ENCODE data around the gene TMEM95.
"Not testable (repeated sequence)": the region's sequence is repeated elsewhere in the genome, so short reads cannot be mapped to it uniquely, and the experiment has no call there.

Gene TMEM95

GRCh38 chr17:7347630-7348477, 7.1 kb upstream of the TMEM95 start:
- no peak for DNase-seq

- DNase-seq = no peak
Observed at GRCh38 chr17:7348478-7349242, 6.3 kb upstream of the TMEM95 start.

GRCh38 chr17:7351665-7352502, 3.1 kb upstream of the TMEM95 start, which contains the start of gene KCTD11:
KCTD11 (plus strand) TSS chr17:7352162.
- DNase-seq = peak; percentile 64

- no peak for DNase-seq
Observed at GRCh38 chr17:7352503-7352889, 2.5 kb upstream of the TMEM95 start.

GRCh38 chr17:7352910-7353635, 1.9 kb upstream of the TMEM95 start:
- no peak for DNase-seq

- DNase-seq = peak; percentile 27
Observed at GRCh38 chr17:7354262-7354843, 603 bp upstream of the TMEM95 start.

- no peak for DNase-seq
Observed at GRCh38 chr17:7355573-7355972, 617 bp downstream of the TMEM95 start.

GRCh38 chr17:7356072-7356549, 1.2 kb downstream of the TMEM95 start:
- peak; percentile 86 for DNase-seq

- DNase-seq = no peak
Observed at GRCh38 chr17:7356756-7357155, 1.8 kb downstream of the TMEM95 start.

GRCh38 chr17:7357381-7357780, 2.4 kb downstream of the TMEM95 start:
- no peak for DNase-seq

GRCh38 chr17:7361906-7362305, 7.0 kb downstream of the TMEM95 start:
- no peak for DNase-seq

GRCh38 chr17:7363311-7363710, 8.4 kb downstream of the TMEM95 start:
- no peak for DNase-seq

GRCh38 chr17:7365963-7366362, 11.0 kb downstream of the TMEM95 start:
- DNase-seq = not testable (repeated sequence)

GRCh38 chr17:7367083-7367482, 12.1 kb downstream of the TMEM95 start:
- DNase-seq = no peak

GRCh38 chr17:7367918-7368598, 13.1 kb downstream of the TMEM95 start:
- no peak for DNase-seq

- not testable (repeated sequence) for DNase-seq
Observed at GRCh38 chr17:7368599-7368994, 13.6 kb downstream of the TMEM95 start.

- DNase-seq = no peak
Observed at GRCh38 chr17:7369825-7370224, 14.9 kb downstream of the TMEM95 start.

- no peak for DNase-seq
Observed at GRCh38 chr17:7370853-7371252, 15.9 kb downstream of the TMEM95 start.

GRCh38 chr17:7374353-7374752, 19.4 kb downstream of the TMEM95 start:
- DNase-seq = no peak

GRCh38 chr17:7379134-7379533, 24.2 kb downstream of the TMEM95 start:
- DNase-seq = no peak

GRCh38 chr17:7380321-7380720, 25.4 kb downstream of the TMEM95 start:
- no peak for DNase-seq
